ENCODE results near the gene IRAK2. TPM values are rescaled to one million over a fixed set of nuclear protein-coding genes. Genes with fewer than 3 reads are reported as not detected.

The IRAK2 gene
- total and polyA plus RNA-seq, 2 of the 8 experiments (the other 6 are each of a cell fraction or from before 2014, with no cell fraction given), result 1.5 TPM

GRCh38 chr3:10268116-10268515 lies 103.4 kb downstream of the IRAK2 start (continued):
- TF ChIP-seq SRF (IDR thresholded peaks at IDR 0.05; ENCODE audit: low read depth, low read length) (no peak), POLR2A (IDR thresholded peaks at IDR 0.05; ENCODE audit: control extremely low read depth in 1 of 2, low read depth in 2 of 2, low read length in 2 of 2) (no peak), KDM5A (IDR thresholded peaks at IDR 0.05; ENCODE audit: low read length) (no peak), RBBP5 (IDR thresholded peaks at IDR 0.05; ENCODE audit: borderline replicate concordance, low read depth, low read length) (no peak)

Data from H1 (cell line).